Endothelial cell of umbilical vein (primary cell): ENCODE data around the gene ZNF516. TPM values are rescaled to one million over a fixed set of nuclear protein-coding genes. Genes with fewer than 3 reads are reported as not detected.

Experiments
- BruUV-seq: library from RNA; stranded (reverse); fragments of 400-500 nt; replicated peaks from 2 replicates; lab custom pipeline; 2021; lab: Mats Ljungman, UMichigan
- CTCF ChIA-PET: fragments of 300-600, 350-600 bp; sonication (Branson Sonifier 250); formaldehyde crosslinking; loops from one replicate; lab custom pipeline; 2021; ENCODE audit warnings: antibody characterized with exemption, inconsistent platforms; lab: Charles Lee
- POLR2A ChIA-PET: fragments of 300-600, 350-600 bp; sonication (Branson Sonifier 250); formaldehyde crosslinking; loops from one replicate; lab custom pipeline; 2021; ENCODE audit warnings: antibody characterized with exemption, inconsistent platforms; lab: Charles Lee
- DNase-seq: peaks from one replicate; pipeline ENCODE4 v3.0.0-alpha.2; 2011; ENCODE audit warnings: low read depth, low spot score
- FAIRE-seq: peaks from 2 replicates; lab custom pipeline; 2011; peaks lifted over from hg19 to GRCh38; lab: Jason Lieb, UNC
- H2AFZ ChIP-seq: 2 replicates; pipeline ENCODE4 v1.6.0; 2012; ENCODE audit warnings: low read depth, low read length, control low read depth, inconsistent platforms
- H3K27ac ChIP-seq: 2 replicates; pipeline ENCODE4 v1.5.1; 2011; ENCODE audit warnings: low read depth, mild to moderate bottlenecking, control low read depth, low read length, moderate library complexity; ENCODE audit not compliant: insufficient read depth
- H3K27me3 ChIP-seq, 2 experiments: 2 replicates each; pipeline versions ENCODE4 v1.6.0 to v1.6.1; 2011; ENCODE audit warnings: low read length in 2 of 2, mixed read lengths in 1 of 2; ENCODE audit not compliant: control insufficient read depth in 2 of 2, insufficient read depth in 2 of 2
- H3K36me3 ChIP-seq, 2 experiments: 2 replicates in 1 of 2; 3 replicates in 1 of 2; pipeline ENCODE4 v1.5.1; 2011; ENCODE audit warnings: low read length in 2 of 2, mild to moderate bottlenecking in 1 of 2, moderate library complexity in 1 of 2; ENCODE audit not compliant: control insufficient read depth in 2 of 2, insufficient read depth in 2 of 2; ENCODE audit errors: extremely low read depth in 1 of 2
- H3K4me1 ChIP-seq: 3 replicates; pipeline ENCODE4 v1.5.1; 2011; ENCODE audit warnings: mild to moderate bottlenecking, low read length; ENCODE audit not compliant: control insufficient read depth, insufficient read depth; ENCODE audit errors: extremely low read depth
- H3K4me2 ChIP-seq: 2 replicates; pipeline ENCODE4 v1.6.1; 2011; ENCODE audit warnings: low read length, control low read depth, mixed read lengths; ENCODE audit not compliant: insufficient read depth
- H3K4me3 ChIP-seq, 3 experiments: fragments of 200-600 bp in 1 of 3; sonication (generic), shearing (Covaris generic) in 1 of 3; replicated peaks in 1 of 3; 2 replicates each; pipeline ENCODE4 v1.5.1; 2011 to 2016; ENCODE audit warnings: control low read depth in 3 of 3, low read length in 3 of 3, mild to moderate bottlenecking in 2 of 3, inconsistent platforms in 1 of 3, low read depth in 1 of 3, moderate library complexity in 1 of 3; ENCODE audit not compliant: insufficient read depth in 1 of 3
- H3K79me2 ChIP-seq: 2 replicates; pipeline ENCODE4 v1.6.0; 2012; ENCODE audit warnings: low read length, inconsistent platforms; ENCODE audit not compliant: control insufficient read depth, insufficient read depth
- H3K9ac ChIP-seq: replicated peaks from 2 replicates; pipeline ENCODE3; 2011; ENCODE audit warnings: low read length, control low read depth; ENCODE audit not compliant: insufficient read depth; ENCODE audit errors: extremely low read depth
- H3K9me1 ChIP-seq: replicated peaks from 3 replicates; pipeline ENCODE4 v1.6.0; 2011; ENCODE audit warnings: mild to moderate bottlenecking, low read length; ENCODE audit not compliant: control insufficient read depth, insufficient read depth; ENCODE audit errors: extremely low read depth
- H3K9me3 ChIP-seq: replicated peaks from 2 replicates; pipeline ENCODE4 v1.5.1; 2012; ENCODE audit warnings: low read length, inconsistent platforms; ENCODE audit not compliant: control insufficient read depth, insufficient read depth
- H4K20me1 ChIP-seq: replicated peaks from 2 replicates; pipeline ENCODE3; 2011; ENCODE audit warnings: mild to moderate bottlenecking, low read length; ENCODE audit not compliant: control insufficient read depth, insufficient read depth; ENCODE audit errors: extremely low read depth
- EZH2 ChIP-seq: IDR thresholded peaks from 2 replicates; pipeline ENCODE4 v1.6.1; 2012; ENCODE audit warnings: borderline replicate concordance, low read depth, mild to moderate bottlenecking, moderate library complexity, low read length, inconsistent platforms; ENCODE audit not compliant: severe bottlenecking
- GATA2 ChIP-seq: IDR thresholded peaks from 2 replicates; pipeline ENCODE4 v1.7.0; 2011; ENCODE audit warnings: low read depth, mild to moderate bottlenecking, moderate library complexity, mixed read lengths, low read length; ENCODE audit not compliant: insufficient read length, insufficient read depth
- JUN ChIP-seq: IDR thresholded peaks from 2 replicates; pipeline ENCODE4 v1.6.1; 2011; ENCODE audit warnings: borderline replicate concordance, low read depth; ENCODE audit not compliant: insufficient read length, insufficient read depth
- MYC ChIP-seq: IDR thresholded peaks from one replicate; pipeline ENCODE4 v1.6.1; 2011; ENCODE audit warnings: mild to moderate bottlenecking, low read depth, low read length
- POLR2A ChIP-seq: IDR thresholded peaks from 2 replicates; pipeline ENCODE4 v1.6.1; 2012; ENCODE audit warnings: low read depth, mild to moderate bottlenecking, control low read depth, low read length
- dilution Hi-C: fragments of 300-500 bp; cut with MboI; formaldehyde crosslinking; loops from one replicate; pipeline ENCODE4 v1.15.0; 2019; ENCODE audit warnings: low sequenced_read_pairs; ENCODE audit not compliant: extremely low pct_ligation_motif_present
- intact Hi-C: fragments of 100-400 bp; cut with micrococcal nuclease; formaldehyde crosslinking; loops from one replicate; pipeline ENCODE4 v1.10.0; 2022
- polyA plus RNA-seq, 4 experiments: library from polyadenylated mRNA; depleted of rRNA in 3 of 4; stranded (reverse) in 3 of 4; unstranded in 1 of 4; fragments of >200 nt; gene quantifications; 2 replicates each; pipeline versions ENCODE4 v1.2.1 to v1.2.3, GENCODE V29; 2011 to 2012; ENCODE audit warnings: missing spikeins in 1 of 4
- total RNA-seq: library from RNA; stranded (reverse); gene quantifications from 2 replicates; pipeline ENCODE4 v1.2.3, GENCODE V29; 2021
- TF ChIP-seq, protein P1 (sequence below), 2 donors: IDR thresholded peaks; 1 replicate in 1 of 2; 2 replicates in 1 of 2; pipeline ENCODE4 v1.5.1; 2011; ENCODE audit warnings: low read length in 2 of 2, mild to moderate bottlenecking in 2 of 2, moderate library complexity in 2 of 2, control low read depth in 1 of 2, inconsistent platforms in 1 of 2, low read depth in 1 of 2; ENCODE audit not compliant: insufficient read depth in 1 of 2; ENCODE audit errors: extremely low read depth in 1 of 2

ZNF516 gene
- total and polyA plus RNA-seq, 2 donors (not counting 3 experiments of a cell fraction or from before 2014, with no cell fraction given): 3.6 to 19.1 TPM

DNA sequence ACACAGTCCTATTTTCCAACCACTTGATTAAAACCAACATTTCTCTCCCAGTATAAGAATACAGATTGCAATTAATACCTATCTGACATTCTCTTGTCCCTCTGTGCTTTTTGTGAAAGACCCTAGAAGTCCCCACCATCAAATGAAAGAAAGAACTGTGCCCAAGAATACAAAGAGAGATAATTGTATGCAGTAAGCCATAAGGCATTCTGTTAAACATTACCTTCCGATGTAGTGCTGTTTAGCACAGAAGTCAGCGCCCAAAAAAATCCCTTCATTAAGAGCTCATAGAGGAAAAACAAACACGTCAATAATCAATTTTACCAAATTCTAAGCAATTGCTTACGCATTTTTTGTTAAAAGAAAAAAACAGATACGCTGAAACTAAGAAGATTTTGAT lies 41.1 kb downstream of the ZNF516 start:
- FAIRE-seq (no peak), DNase-seq (no peak)
- Histone ChIP-seq H3K9ac (no peak overlapping the region), H3K4me1 (peaks cover 15% of the 10 kb centered on the region), H3K4me3 (no peak overlapping the region), H3K36me3 (no peaks in the 10 kb centered on the region), H3K27ac (no peak overlapping the region), H3K9me3 (no peaks in the 10 kb centered on the region), H3K9me1 (no peaks in the 10 kb centered on the region), H3K79me2 (peaks cover 7% of the 10 kb centered on the region), H2AFZ (no peak overlapping the region), H3K4me2 (no peak overlapping the region), H3K27me3 (peaks cover 0 to 1% of the 10 kb centered on the region in 2 experiments), H4K20me1 (no peaks in the 10 kb centered on the region)
- dilution Hi-C loops (no loop called here), intact Hi-C loops (loop anchor here (5.0 kb wide), 1 partner anchor 368 kb away; the partner anchor contains the start of gene ZNF236)
- TF ChIP-seq, protein P1, sequence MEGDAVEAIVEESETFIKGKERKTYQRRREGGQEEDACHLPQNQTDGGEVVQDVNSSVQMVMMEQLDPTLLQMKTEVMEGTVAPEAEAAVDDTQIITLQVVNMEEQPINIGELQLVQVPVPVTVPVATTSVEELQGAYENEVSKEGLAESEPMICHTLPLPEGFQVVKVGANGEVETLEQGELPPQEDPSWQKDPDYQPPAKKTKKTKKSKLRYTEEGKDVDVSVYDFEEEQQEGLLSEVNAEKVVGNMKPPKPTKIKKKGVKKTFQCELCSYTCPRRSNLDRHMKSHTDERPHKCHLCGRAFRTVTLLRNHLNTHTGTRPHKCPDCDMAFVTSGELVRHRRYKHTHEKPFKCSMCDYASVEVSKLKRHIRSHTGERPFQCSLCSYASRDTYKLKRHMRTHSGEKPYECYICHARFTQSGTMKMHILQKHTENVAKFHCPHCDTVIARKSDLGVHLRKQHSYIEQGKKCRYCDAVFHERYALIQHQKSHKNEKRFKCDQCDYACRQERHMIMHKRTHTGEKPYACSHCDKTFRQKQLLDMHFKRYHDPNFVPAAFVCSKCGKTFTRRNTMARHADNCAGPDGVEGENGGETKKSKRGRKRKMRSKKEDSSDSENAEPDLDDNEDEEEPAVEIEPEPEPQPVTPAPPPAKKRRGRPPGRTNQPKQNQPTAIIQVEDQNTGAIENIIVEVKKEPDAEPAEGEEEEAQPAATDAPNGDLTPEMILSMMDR (IDR thresholded peaks at IDR 0.05; ENCODE audit: extremely low read depth in 1 of 2, insufficient read depth in 1 of 2, low read depth in 1 of 2, low read length in 2 of 2): no peak
- TF ChIP-seq EZH2 (no peak), GATA2 (no peak), POLR2A (no peak), MYC (no peak), JUN (no peak)
- ChIA-PET CTCF (interaction anchor here (1.2 kb wide), 1 partner anchor 9 kb away, joined by 3 read pairs; no protein-coding TSS in a partner anchor), POLR2A (interaction anchor here (0.6 kb wide), 1 partner anchor 34 kb away, joined by 3 read pairs; no protein-coding TSS in a partner anchor)
- BruUV-seq: no TSS peak
